PC-3 (cell line): ENCODE results near the gene ATXN7L2.

Experiments used
- CTCF ChIP-seq: fragments of 300-600 bp; sonication (generic); conservative IDR thresholded peaks from 2 replicates; pipeline ENCODE4 v1.5.1; 2017; ENCODE audit warnings: antibody characterized with exemption, low read depth, mild to moderate bottlenecking, low read length
- EZH2 ChIP-seq: fragments of 300-600 bp; sonication (generic); IDR thresholded peaks from one replicate; pipeline ENCODE4 v1.6.1; 2017; ENCODE audit warnings: antibody characterized with exemption, mild to moderate bottlenecking, low read length; ENCODE audit not compliant: unreplicated experiment
- EZH2phosphoT487 ChIP-seq: fragments of 300-600 bp; sonication (generic); IDR thresholded peaks from 2 replicates; pipeline ENCODE4 v1.6.1; 2018; ENCODE audit warnings: mild to moderate bottlenecking, antibody characterized with exemption, low read length, borderline replicate concordance

- TF ChIP-seq CTCF (no peak), EZH2 (no peak), EZH2phosphoT487 (no peak)
Measured at GRCh38 chr1:109484519-109484975, 842 bp downstream of the ATXN7L2 start.
